K562 (cell line): ENCODE measurements around the gene PPP1R14B. TPM values are rescaled to one million over a fixed set of nuclear protein-coding genes. Genes with fewer than 3 reads are reported as not detected.

ENCODE experiments used
- BACH1 ChIP-seq: fragments of 200-800 bp; sonication (Bioruptor generic); IDR thresholded peaks from 2 replicates; pipeline ENCODE4 v1.6.1; 2016; ENCODE audit warnings: missing genetic modification characterization, missing compliant biosample characterization
- BMI1 ChIP-seq: fragments of 150-350 bp; IDR thresholded peaks from 2 replicates; pipeline ENCODE4 v1.6.1; 2014; ENCODE audit warnings: low read length
- BRD9 ChIP-seq: fragments of 450-650 bp; IDR thresholded peaks from 2 replicates; pipeline ENCODE4 v1.6.1; 2018; ENCODE audit warnings: low read depth; ENCODE audit not compliant: partially characterized antibody
- CBX1 ChIP-seq: sonication (generic); IDR thresholded peaks from 2 replicates; pipeline ENCODE4 v1.6.1; 2016; ENCODE audit warnings: antibody characterized with exemption, low read depth, mild to moderate bottlenecking
- CHD2 ChIP-seq: IDR thresholded peaks from 2 replicates; pipeline ENCODE4 v1.6.1; 2011; ENCODE audit warnings: low read depth, low read length
- DNMT1 ChIP-seq: fragments of 450-650 bp; IDR thresholded peaks from 2 replicates; pipeline ENCODE4 v1.6.1; 2016; ENCODE audit warnings: antibody characterized with exemption, mild to moderate bottlenecking
- DPF2 ChIP-seq: fragments of 450-650 bp; IDR thresholded peaks from 2 replicates; pipeline ENCODE4 v1.6.1; 2016
- E2F3 ChIP-seq: fragments of 250-450 bp; sonication (Bioruptor Pico); IDR thresholded peaks from 2 replicates; pipeline ENCODE4 v1.4.0; 2020; ENCODE audit warnings: mild to moderate bottlenecking
- EWSR1 ChIP-seq: fragments of 450-650 bp; IDR thresholded peaks from 2 replicates; pipeline ENCODE4 v1.6.1; 2018; ENCODE audit warnings: borderline replicate concordance, mild to moderate bottlenecking, low read depth, moderate library complexity; ENCODE audit not compliant: partially characterized antibody
- HMG20A ChIP-seq: fragments of 450-650 bp; formaldehyde crosslinking; conservative IDR thresholded peaks from 2 replicates; pipeline ENCODE4 v1.4.0; 2020; ENCODE audit warnings: mild to moderate bottlenecking, mixed read lengths
- IFI16 ChIP-seq: fragments of 250-450 bp; sonication (Bioruptor Pico); IDR thresholded peaks from 2 replicates; pipeline ENCODE4 v2.1.2; 2022; ENCODE audit warnings: mild to moderate bottlenecking, inconsistent platforms
- KDM1A ChIP-seq, 2 experiments: fragments of 450-650 bp; IDR thresholded peaks; 2 replicates each; pipeline ENCODE4 v1.6.1; 2016; ENCODE audit warnings: mild to moderate bottlenecking in 2 of 2
- KHSRP ChIP-seq: fragments of 450-650 bp; IDR thresholded peaks from 2 replicates; pipeline ENCODE4 v1.6.1; 2017
- MAFG ChIP-seq: fragments of 450-650 bp; conservative IDR thresholded peaks from 2 replicates; pipeline ENCODE4 v1.6.1; 2016; ENCODE audit warnings: missing genetic modification characterization, missing compliant biosample characterization
- NFATC3 ChIP-seq: fragments of 450-650 bp; IDR thresholded peaks from 2 replicates; pipeline ENCODE4 v1.6.1; 2017; ENCODE audit warnings: mild to moderate bottlenecking
- OTX1 ChIP-seq: fragments of 450-650 bp; formaldehyde crosslinking; IDR thresholded peaks from 2 replicates; pipeline ENCODE4 v1.4.0; 2022; ENCODE audit warnings: mild to moderate bottlenecking
- POLR2AphosphoS5 ChIP-seq: IDR thresholded peaks from 2 replicates; pipeline ENCODE4 v1.6.1; 2011; ENCODE audit warnings: mild to moderate bottlenecking, low read depth, low read length, moderate library complexity; ENCODE audit not compliant: control insufficient read depth, insufficient read depth
- RBM39 ChIP-seq: fragments of 200-400 bp; formaldehyde crosslinking; optimal IDR thresholded peaks from 2 replicates; pipeline ENCODE3; 2018; ENCODE audit warnings: low read depth, low read length
- SMARCA4 ChIP-seq: fragments of 450-650 bp; IDR thresholded peaks from 2 replicates; pipeline ENCODE4 v1.6.1; 2016
- ZBTB12 ChIP-seq: fragments of 250-450 bp; sonication (Bioruptor Pico); IDR thresholded peaks from 2 replicates; pipeline ENCODE4 v1.4.0; 2020
- ZBTB2 ChIP-seq: fragments of 450-650 bp; IDR thresholded peaks from 2 replicates; pipeline ENCODE4 v1.6.1; 2016; ENCODE audit warnings: antibody characterized with exemption
- ZNF280B ChIP-seq: fragments of 250-450 bp; sonication (Bioruptor Pico); IDR thresholded peaks from 2 replicates; pipeline ENCODE4 v1.5.1; 2021; ENCODE audit warnings: mild to moderate bottlenecking
- polyA plus RNA-seq, 8 experiments: library from polyadenylated mRNA; depleted of rRNA in 4 of 8; stranded (reverse) in 5 of 8; unstranded in 3 of 8; fragments of >200 nt; fragmentation: Nextera tagmentation in 2 of 8; fragmentation: Illumina TruSeq in 1 of 8; extraction: Ambion mirVana in 2 of 8; extraction: Trizol in 1 of 8; gene quantifications; 2 replicates each; pipeline versions ENCODE4 v1.2.1 to v1.2.3, GENCODE V29; 2011 to 2014; ENCODE audit warnings: inconsistent platforms in 1 of 8, missing spikeins in 1 of 8
- total RNA-seq, 7 experiments: library from RNA; depleted of rRNA in 6 of 7; stranded (reverse); fragments of >200 nt in 6 of 7; fragmentation: Illumina TruSeq in 2 of 7; extraction: Trizol in 2 of 7; gene quantifications; 2 replicates each; pipeline versions ENCODE4 v1.2.1 to v1.2.3, GENCODE V29; 2011 to 2021; ENCODE audit warnings: low replicate concordance in 1 of 7
- TF ChIP-seq, protein P1 (sequence below): conservative IDR thresholded peaks from 2 replicates; pipeline ENCODE4 v1.6.1; 2011; ENCODE audit warnings: low read depth, mild to moderate bottlenecking, low read length; ENCODE audit not compliant: control insufficient read depth
- TF ChIP-seq, protein P2 (sequence below): fragments of 450-650 bp; formaldehyde crosslinking; IDR thresholded peaks from 2 replicates; pipeline ENCODE4 v1.4.0; 2022; ENCODE audit warnings: missing genetic modification characterization

PPP1R14B gene
- total and polyA plus RNA-seq, 9 of the 15 experiments (the other 6 are each of a cell fraction or from before 2014, with no cell fraction given), result 7.7 to 566 (median 212) TPM

DNA sequence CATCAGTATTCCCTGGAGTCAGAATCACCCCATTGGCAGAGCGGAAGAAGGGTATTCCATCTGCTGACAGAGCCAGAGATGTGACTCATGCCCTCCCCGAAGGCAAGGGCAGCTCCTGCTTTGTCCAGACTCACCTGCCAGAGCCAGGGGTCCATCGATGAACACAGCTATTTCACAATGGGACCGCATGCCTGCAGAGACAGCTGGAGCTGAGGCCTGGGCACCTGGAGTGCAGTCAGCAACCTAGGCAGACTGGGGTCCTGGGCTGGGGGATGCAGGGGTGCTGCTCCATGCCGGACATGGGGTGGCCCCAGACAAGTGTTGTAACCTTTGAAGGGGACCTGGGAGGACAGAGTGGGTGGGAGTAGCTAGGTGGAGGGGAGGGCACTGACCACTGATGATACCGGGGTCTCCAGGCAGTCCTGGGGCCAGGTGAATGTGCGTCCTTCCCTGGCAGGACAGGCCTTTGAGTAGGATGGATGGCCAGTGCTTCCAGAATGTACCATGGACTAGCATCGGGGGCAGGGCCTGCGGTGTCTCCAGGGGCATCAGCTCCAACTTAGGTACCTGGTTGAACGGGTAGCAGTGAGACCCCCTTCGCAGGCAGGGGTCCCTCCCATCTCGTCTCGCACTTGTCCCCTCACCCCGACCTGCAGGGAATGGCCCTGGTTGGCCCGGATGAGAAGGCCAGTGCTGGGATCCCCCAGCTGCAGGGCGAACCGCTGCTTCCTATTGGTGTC lies 22.4 kb downstream of the PPP1R14B start (continued):
- no peak for TF ChIP-seq ZBTB2
- no peak for TF ChIP-seq ZNF280B (CRISPR knock-in tag)
- no peak for TF ChIP-seq EWSR1
- TF ChIP-seq HMG20A (CRISPR knock-in tag), result no peak
- TF ChIP-seq, protein P1, sequence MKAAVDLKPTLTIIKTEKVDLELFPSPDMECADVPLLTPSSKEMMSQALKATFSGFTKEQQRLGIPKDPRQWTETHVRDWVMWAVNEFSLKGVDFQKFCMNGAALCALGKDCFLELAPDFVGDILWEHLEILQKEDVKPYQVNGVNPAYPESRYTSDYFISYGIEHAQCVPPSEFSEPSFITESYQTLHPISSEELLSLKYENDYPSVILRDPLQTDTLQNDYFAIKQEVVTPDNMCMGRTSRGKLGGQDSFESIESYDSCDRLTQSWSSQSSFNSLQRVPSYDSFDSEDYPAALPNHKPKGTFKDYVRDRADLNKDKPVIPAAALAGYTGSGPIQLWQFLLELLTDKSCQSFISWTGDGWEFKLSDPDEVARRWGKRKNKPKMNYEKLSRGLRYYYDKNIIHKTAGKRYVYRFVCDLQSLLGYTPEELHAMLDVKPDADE, result no peak
- TF ChIP-seq POLR2AphosphoS5, result peak; percentile 55
- TF ChIP-seq RBM39, result no peak
- no peak for TF ChIP-seq MAFG (tag)
- no peak for TF ChIP-seq BACH1 (tag)
- TF ChIP-seq CHD2, result 0 out of 2 replicates have a peak, but pooled peaks have one; percentile 11
- no peak for TF ChIP-seq CBX1
- no peak for TF ChIP-seq DNMT1
- TF ChIP-seq NFATC3, result no peak
- TF ChIP-seq KDM1A (IDR thresholded peaks at IDR 0.05), result no peak
- TF ChIP-seq OTX1 (CRISPR knock-in tag), result no peak
- no peak for TF ChIP-seq KHSRP
- TF ChIP-seq ZBTB12 (CRISPR knock-in tag), result no peak
- TF ChIP-seq BMI1, result no peak
- TF ChIP-seq BRD9, result no peak
- TF ChIP-seq E2F3 (CRISPR knock-in tag), result 0 out of 2 replicates have a peak, but pooled peaks have one; percentile 25
- TF ChIP-seq DPF2, result no peak
- TF ChIP-seq, protein P2, sequence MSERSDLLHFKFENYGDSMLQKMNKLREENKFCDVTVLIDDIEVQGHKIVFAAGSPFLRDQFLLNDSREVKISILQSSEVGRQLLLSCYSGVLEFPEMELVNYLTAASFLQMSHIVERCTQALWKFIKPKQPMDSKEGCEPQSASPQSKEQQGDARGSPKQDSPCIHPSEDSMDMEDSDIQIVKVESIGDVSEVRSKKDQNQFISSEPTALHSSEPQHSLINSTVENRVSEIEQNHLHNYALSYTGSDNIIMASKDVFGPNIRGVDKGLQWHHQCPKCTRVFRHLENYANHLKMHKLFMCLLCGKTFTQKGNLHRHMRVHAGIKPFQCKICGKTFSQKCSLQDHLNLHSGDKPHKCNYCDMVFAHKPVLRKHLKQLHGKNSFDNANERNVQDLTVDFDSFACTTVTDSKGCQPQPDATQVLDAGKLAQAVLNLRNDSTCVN (CRISPR knock-in tag), result 0 out of 2 replicates have a peak, but pooled peaks have one; percentile 47
- TF ChIP-seq SMARCA4, result no peak
- no peak for TF ChIP-seq IFI16 (CRISPR knock-in tag)
